ENCODE data around the gene SPIRE1. TPM values are rescaled to one million over a fixed set of nuclear protein-coding genes. Genes with fewer than 3 reads are reported as not detected.

SPIRE1 gene
- total RNA-seq, 1 experiment from 2014 or later = 16.6 TPM

DNA sequence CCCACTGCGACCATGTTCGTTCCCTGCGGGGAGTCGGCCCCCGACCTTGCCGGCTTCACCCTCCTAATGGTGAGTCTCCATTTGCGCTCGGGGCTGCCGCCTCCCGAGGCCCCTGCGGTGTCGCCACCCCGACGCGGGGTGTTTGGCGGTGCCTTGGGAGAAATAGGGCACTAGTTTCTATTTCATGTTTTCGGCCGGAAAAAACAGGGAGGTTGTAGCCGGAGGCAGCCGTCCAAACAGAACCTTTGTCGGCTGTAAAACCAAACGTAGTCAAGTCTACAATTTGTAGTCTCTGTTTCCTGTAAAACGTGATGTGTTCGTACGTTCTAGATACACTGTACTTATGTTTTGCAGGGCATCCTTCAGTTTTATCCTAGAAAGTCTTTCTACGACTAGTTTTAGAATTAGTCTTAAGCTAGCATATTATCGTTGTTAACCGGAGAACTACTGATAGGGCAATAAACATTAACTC is 45.2 kb upstream of the SPIRE1 start:
- Histone ChIP-seq H2BK15ac (ENCODE audit: low read depth, low read length) (no peak overlapping the region), H2AFZ (ENCODE audit: low read length) (no peak overlapping the region), H2BK20ac (ENCODE audit: low read depth, low read length, poor library complexity, severe bottlenecking) (no peak overlapping the region), H3K23me2 (ENCODE audit: insufficient read length, low read depth, low read length, poor library complexity, severe bottlenecking) (peaks cover 7% of the 10 kb centered on the region), H3K14ac (ENCODE audit: insufficient read depth, low read length) (peak overlapping the region; percentile 99), H4K8ac (replicated peaks; ENCODE audit: insufficient read length, low read depth, low read length) (peak overlapping the region; percentile 52), H2AK5ac (ENCODE audit: insufficient read length, low read length) (no peak overlapping the region), H3K79me2 (ENCODE audit: insufficient read depth, low read length) (peaks cover 22% of the 10 kb centered on the region; the same call in 1 of the 2 replicates), H4K5ac (ENCODE audit: insufficient read length, low read depth, low read length) (no peak overlapping the region), H3K18ac (ENCODE audit: insufficient read length, low read depth, low read length) (peak overlapping the region; percentile 83), H3K4me1 (ENCODE audit: insufficient read depth, low read length) (no peaks in the 10 kb centered on the region; the same call in 1 of the 2 replicates), H2BK5ac (ENCODE audit: insufficient read length, low read length) (no peak overlapping the region), H3K27me3 (ENCODE audit: insufficient read depth, low read length) (no peaks in the 10 kb centered on the region; the same call in 1 of the 2 replicates), H3K79me1 (ENCODE audit: insufficient read depth, low read depth, low read length, poor library complexity, severe bottlenecking) (peaks cover 5% of the 10 kb centered on the region), H3K4me2 (ENCODE audit: insufficient read depth, insufficient read length, low read length) (peak overlapping the region; percentile 89), H3K9ac (ENCODE audit: extremely low read depth, insufficient read length, low read length) (peak overlapping the region; percentile 97), H3T11ph (ENCODE audit: low read length) (no peak overlapping the region), H2BK12ac (ENCODE audit: insufficient read length, low read depth, low read length) (no peak overlapping the region), H3K27ac (ENCODE audit: insufficient read length, low read depth, low read length) (no peak overlapping the region), H4K20me1 (ENCODE audit: control insufficient read depth, insufficient read depth, insufficient read length) (no peaks in the 10 kb centered on the region), H3K23ac (ENCODE audit: insufficient read length, low read depth, low read length) (no peak overlapping the region), H3K56ac (ENCODE audit: insufficient read length, low read depth, low read length) (no peak overlapping the region), H2BK120ac (ENCODE audit: low read depth, low read length, poor library complexity, severe bottlenecking) (no peak overlapping the region), H4K91ac (ENCODE audit: insufficient read length, low read depth, low read length) (no peak overlapping the region), H3K4ac (ENCODE audit: low read depth, low read length) (no peak overlapping the region), H3K9me3 (ENCODE audit: control insufficient read depth, low read depth, low read length) (no peaks in the 10 kb centered on the region)
- H3K27ac Mint-ChIP-seq = peak overlapping the region; percentile 99 to 100 (median 99); a peak in 6 of 7 replicates
- DNase-seq = no peak
- peak overlapping the region; percentile 99 for H3K4me3 Mint-ChIP-seq
- peaks cover 20 to 44% (median 33%) of the 10 kb centered on the region in 3 experiments; a peak in 6 of 7 replicates for H3K36me3 Mint-ChIP-seq (ENCODE audit: insufficient read depth in 1 of 3, low read depth in 3 of 3)
- no CpG with 5 or more reads among the region's 28 CpGs for WGBS (ENCODE audit: extremely low coverage, insufficient read length, low lambda C conversion rate)
- no peak for TF ChIP-seq CTCF (conservative IDR thresholded peaks at IDR 0.05)
- no peaks in the 10 kb centered on the region for H3K27me3 Mint-ChIP-seq (ENCODE audit: low read depth)
- H3K9me3 Mint-ChIP-seq = peaks cover 3 to 4% of the 10 kb centered on the region in 2 experiments; a peak in 2 of 5 replicates
- peaks cover 22 to 27% of the 10 kb centered on the region in 2 experiments for H3K4me1 Mint-ChIP-seq

Data from H9 (cell line).